Body of pancreas (tissue), 4 donors: Measurements from ENCODE around the gene PPP1CA. TPM values are rescaled to one million over a fixed set of nuclear protein-coding genes. Genes with fewer than 3 reads are reported as not detected.

ENCODE experiments used
- ATAC-seq: fragments of 150-250 bp; one replicate; pipeline ENCODE4 v1.9.1; 2016
- DNase-seq, 4 donors: peaks; one replicate each; pipeline ENCODE4 v3.0.0-alpha.2; 2019
- H3K27ac ChIP-seq, 4 donors: fragments of 200-600 bp; sonication (generic); 1 replicate in 3 of 4; 2 replicates in 1 of 4; pipeline versions ENCODE4 v1.5.1 to v1.6.1; 2016 to 2019; ENCODE audit warnings: mild to moderate bottlenecking in 1 of 4, mixed read lengths in 1 of 4, moderate library complexity in 1 of 4
- H3K27me3 ChIP-seq, 2 donors: fragments of 200-600 bp; sonication (generic); one replicate each; pipeline ENCODE4 v1.6.0; 2016; ENCODE audit warnings: mild to moderate bottlenecking in 1 of 2
- H3K36me3 ChIP-seq, 2 donors: fragments of 200-600 bp; sonication (generic); replicated peaks in 1 of 2; 2 replicates each; pipeline ENCODE4 v1.5.1; 2016; ENCODE audit warnings: low read depth in 2 of 2; ENCODE audit not compliant: insufficient read depth in 1 of 2
- H3K4me1 ChIP-seq: fragments of 200-600 bp; sonication (generic); one replicate; pipeline ENCODE4 v1.6.0; 2016
- H3K4me3 ChIP-seq, 2 donors: fragments of 200-600 bp; sonication (generic); 1 replicate in 1 of 2; 2 replicates in 1 of 2; pipeline ENCODE4 v1.5.1; 2016 to 2019
- H3K9me3 ChIP-seq, 3 donors: fragments of 200-600 bp; sonication (generic); 1 replicate in 2 of 3; 2 replicates in 1 of 3; pipeline ENCODE4 v1.5.1; 2016
- CTCF ChIP-seq, 7 experiments: fragments of 450-650 bp in 4 of 7; fragments of 200-600 bp in 3 of 7; sonication (generic) in 3 of 7; IDR thresholded peaks; one replicate each; pipeline ENCODE4 v1.5.1; 2016 to 2019; ENCODE audit warnings: antibody characterized with exemption in 7 of 7
- POLR2A ChIP-seq, 3 donors: fragments of 450-650 bp; IDR thresholded peaks; one replicate each; pipeline ENCODE4 v1.6.1; 2016; ENCODE audit warnings: antibody characterized with exemption in 3 of 3, mild to moderate bottlenecking in 2 of 3
- WGBS, 2 donors: methylation state at CpG; one replicate each; pipeline ENCODE4 v1.1.5; 2017; 5-methylcytosine and 5-hydroxymethylcytosine counted together
- intact Hi-C: fragments of 100-400 bp; cut with DNase I; formaldehyde crosslinking; loops from one replicate; pipeline ENCODE4 v1.15.1; 2023
- total RNA-seq, 2 donors: library from RNA; depleted of rRNA; stranded (reverse); fragments of >200 nt; gene quantifications; one replicate each; pipeline ENCODE4 v1.1.0, GENCODE V29; 2016

The PPP1CA gene
- total RNA-seq, 2 donors from 2014 or later, result 81.1 to 104 TPM

- peaks cover 5% of the 10 kb centered on the region for H3K4me1 ChIP-seq
- H3K36me3 ChIP-seq, result no peaks in the 10 kb centered on the region
- TF ChIP-seq POLR2A (IDR thresholded peaks at IDR 0.05) (no peak), CTCF (IDR thresholded peaks at IDR 0.05) (no peak)
- H3K27me3 ChIP-seq, result no peaks in the 10 kb centered on the region
- WGBS, 2 donors, result 71 to 81% methylated on average over 13 to 22 of the region's 23 CpGs
- intact Hi-C loops, result loop anchor here (5.0 kb wide), 2 partner anchors 32 to 102 kb away; no protein-coding TSS in a partner anchor
- DNase-seq (no peak), ATAC-seq (no peak)
- H3K9me3 ChIP-seq, result no peaks in the 10 kb centered on the region
- no peak overlapping the region for H3K4me3 ChIP-seq
- no peak overlapping the region for H3K27ac ChIP-seq
These were observed 22.3 kb downstream of the PPP1CA start for GRCh38 chr11:67379061-67380058.

- Histone ChIP-seq H3K4me3 (no peak overlapping the region), H3K36me3 (no peaks in the 10 kb centered on the region), H3K27ac (no peak overlapping the region), H3K27me3 (no peaks in the 10 kb centered on the region), H3K9me3 (no peaks in the 10 kb centered on the region), H3K4me1 (peaks cover 13% of the 10 kb centered on the region)
- intact Hi-C loops, result loop anchor here (5.0 kb wide), 1 partner anchor 101 kb away; no protein-coding TSS in a partner anchor
- WGBS, 2 donors, result 81 to 90% methylated on average over 4 of the region's 4 CpGs
- no peak for DNase-seq
- TF ChIP-seq CTCF (IDR thresholded peaks at IDR 0.05) (no peak), POLR2A (IDR thresholded peaks at IDR 0.05) (no peak)
- no peak for ATAC-seq
These were observed 23.1 kb downstream of the PPP1CA start for GRCh38 chr11:67378544-67378943.

- H3K27me3 ChIP-seq, result no peaks in the 10 kb centered on the region
- no peak overlapping the region for H3K27ac ChIP-seq
- ATAC-seq (no peak), DNase-seq (peak in 1 of 4 donors; percentile 52)
- no peaks in the 10 kb centered on the region for H3K9me3 ChIP-seq
- no peak overlapping the region for H3K4me3 ChIP-seq
- peaks cover 19% of the 10 kb centered on the region for H3K4me1 ChIP-seq
- intact Hi-C loops, result loop anchor here (5.0 kb wide), 1 partner anchor 100 kb away; no protein-coding TSS in a partner anchor
- no peak for TF ChIP-seq POLR2A (IDR thresholded peaks at IDR 0.05)
- no peak for TF ChIP-seq CTCF (IDR thresholded peaks at IDR 0.05)
- no peaks in the 10 kb centered on the region for H3K36me3 ChIP-seq
- 82 to 90% methylated on average over 2 to 6 of the region's 6 CpGs for WGBS, 2 donors
These were observed 24.5 kb downstream of the PPP1CA start for GRCh38 chr11:67376873-67377808.

- no peak for DNase-seq
These were observed 25.4 kb downstream of the PPP1CA start for GRCh38 chr11:67376063-67376820.

More at GRCh38 chr11:67376063-67376820, 25.4 kb downstream of the PPP1CA start:
- Histone ChIP-seq H3K36me3 (no peaks in the 10 kb centered on the region), H3K27ac (no peak overlapping the region), H3K9me3 (no peaks in the 10 kb centered on the region), H3K4me3 (no peak overlapping the region), H3K4me1 (peaks cover 28% of the 10 kb centered on the region), H3K27me3 (no peaks in the 10 kb centered on the region)
- intact Hi-C loops, result loop anchor here (5.0 kb wide), 1 partner anchor 99 kb away; no protein-coding TSS in a partner anchor
- TF ChIP-seq CTCF (IDR thresholded peaks at IDR 0.05), result no peak
- no peak for TF ChIP-seq POLR2A (IDR thresholded peaks at IDR 0.05)
- WGBS, 2 donors, result 77 to 79% methylated on average over 7 of the region's 7 CpGs
- no peak for ATAC-seq
